Measurements from ENCODE around the gene BSX.

Gene BSX

GRCh38 chr11:122933416-122933815 lies 48.2 kb downstream of the BSX start:
- Histone ChIP-seq H3K9me3 (ENCODE audit: control insufficient read depth, insufficient read depth, low read length) (no peaks in the 10 kb centered on the region), H3F3A (ENCODE audit: control insufficient read depth, insufficient read depth) (no peaks in the 10 kb centered on the region), H4K20me1 (ENCODE audit: control insufficient read depth, insufficient read depth, low read depth, low read length) (no peaks in the 10 kb centered on the region), H3K27ac (ENCODE audit: low read depth, low read length) (no peak overlapping the region), H3K4me1 (ENCODE audit: control insufficient read depth, low read length) (no peaks in the 10 kb centered on the region), H3K9me2 (replicated peaks; ENCODE audit: control insufficient read depth, low read length) (no peaks in the 10 kb centered on the region), H3K4me2 (ENCODE audit: low read length) (no peak overlapping the region), H3K79me2 (ENCODE audit: control insufficient read depth, low read length) (no peaks in the 10 kb centered on the region), H3K27me3 (ENCODE audit: control insufficient read depth, low read length) (peaks cover 33% of the 10 kb centered on the region), H3K4me3 (ENCODE audit: low read length) (no peak overlapping the region), H3K36me3 (ENCODE audit: control insufficient read depth, low read length) (no peaks in the 10 kb centered on the region)
- TF ChIP-seq CTCF (IDR thresholded peaks at IDR 0.05; ENCODE audit: low read depth, low read length, poor library complexity, severe bottlenecking) = no peak
- TF ChIP-seq EZH2phosphoT487 (IDR thresholded peaks at IDR 0.05; ENCODE audit: borderline replicate concordance, low read length) = no peak

GRCh38 chr11:122931510-122931909 lies 50.1 kb downstream of the BSX start:
- no peaks in the 10 kb centered on the region for H3K4me1 ChIP-seq (ENCODE audit: control insufficient read depth, low read length)
- TF ChIP-seq EZH2phosphoT487 (IDR thresholded peaks at IDR 0.05; ENCODE audit: borderline replicate concordance, low read length) (no peak), CTCF (IDR thresholded peaks at IDR 0.05; ENCODE audit: low read depth, low read length, poor library complexity, severe bottlenecking) (no peak)
- no peaks in the 10 kb centered on the region for H4K20me1 ChIP-seq (ENCODE audit: control insufficient read depth, insufficient read depth, low read depth, low read length)
- no peak overlapping the region for H3K4me3 ChIP-seq (ENCODE audit: low read length)
- peaks cover 33% of the 10 kb centered on the region for H3K27me3 ChIP-seq (ENCODE audit: control insufficient read depth, low read length)
- H3K36me3 ChIP-seq (ENCODE audit: control insufficient read depth, low read length) = no peaks in the 10 kb centered on the region
- H3K79me2 ChIP-seq (ENCODE audit: control insufficient read depth, low read length) = no peaks in the 10 kb centered on the region
- H3K4me2 ChIP-seq (ENCODE audit: low read length) = no peak overlapping the region
- no peaks in the 10 kb centered on the region for H3K9me3 ChIP-seq (ENCODE audit: control insufficient read depth, insufficient read depth, low read length)
- no peaks in the 10 kb centered on the region for H3F3A ChIP-seq (ENCODE audit: control insufficient read depth, insufficient read depth)
- H3K9me2 ChIP-seq (replicated peaks; ENCODE audit: control insufficient read depth, low read length) = no peaks in the 10 kb centered on the region
- no peak overlapping the region for H3K27ac ChIP-seq (ENCODE audit: low read depth, low read length)

Measured in DOHH2 (cell line).